ENCODE measurements around the gene MICU1. TPM values are rescaled to one million over a fixed set of nuclear protein-coding genes. Genes with fewer than 3 reads are reported as not detected.
"Not testable (repeated sequence)": the region's sequence is repeated elsewhere in the genome, so short reads cannot be mapped to it uniquely, and the experiment has no call there.

MICU1 gene
- total RNA-seq, 1 experiment from 2014 or later, result 44.7 TPM

DNA sequence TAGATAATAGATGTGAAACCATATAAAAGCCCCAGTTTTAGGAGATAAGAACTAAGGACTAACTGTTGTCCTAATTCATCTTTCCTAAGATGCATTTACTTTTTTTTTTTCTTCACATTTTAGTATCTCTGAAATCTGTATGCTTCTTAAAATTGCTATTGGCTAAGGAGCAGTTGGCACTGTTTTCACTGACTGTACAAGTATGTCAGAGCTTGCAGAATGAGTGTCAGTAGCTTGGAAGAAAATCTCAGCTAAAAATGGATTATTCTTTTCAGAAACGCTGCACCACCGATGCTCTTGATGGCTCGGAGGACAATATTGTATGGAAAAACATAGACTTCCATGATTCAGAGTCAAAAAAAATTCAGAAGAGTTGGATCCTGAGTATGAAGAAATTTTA lies 180.0 kb downstream of the MICU1 start:
- no peak for DNase-seq
- H3K9me3 ChIP-seq (replicated peaks), result peaks cover 3% of the 10 kb centered on the region; the same call in 1 of the 2 replicates
- H3K36me3 ChIP-seq, result no peaks in the 10 kb centered on the region; the same call in 1 of the 2 replicates
- H3K4me3 ChIP-seq, result no peak overlapping the region
- no peaks in the 10 kb centered on the region for H3K4me1 ChIP-seq
- H3K27me3 ChIP-seq, result no peaks in the 10 kb centered on the region
- no peak overlapping the region for H3K27ac ChIP-seq

GRCh38 chr10:72442969-72443368 lies 182.9 kb downstream of the MICU1 start:
- DNase-seq; H3K9me3 ChIP-seq (replicated peaks); H3K4me3 ChIP-seq; H3K27me3 ChIP-seq; H3K27ac ChIP-seq; H3K4me1 ChIP-seq; H3K36me3 ChIP-seq: not testable (repeated sequence)

- Histone ChIP-seq H3K36me3 (no peaks in the 10 kb centered on the region; the same call in 1 of the 2 replicates), H3K9me3 (replicated peaks) (no peaks in the 10 kb centered on the region), H3K4me3 (no peak overlapping the region), H3K4me1 (no peaks in the 10 kb centered on the region), H3K27ac (no peak overlapping the region), H3K27me3 (no peaks in the 10 kb centered on the region)
- DNase-seq, result no peak
These were observed 190.3 kb downstream of the MICU1 start for GRCh38 chr10:72435570-72435969.

- H3K27ac ChIP-seq; H3K27me3 ChIP-seq; H3K4me3 ChIP-seq; H3K9me3 ChIP-seq (replicated peaks); H3K36me3 ChIP-seq; DNase-seq; H3K4me1 ChIP-seq: not testable (repeated sequence)
These were observed 194.9 kb downstream of the MICU1 start for GRCh38 chr10:72430936-72431335.

- no peaks in the 10 kb centered on the region for H3K9me3 ChIP-seq (replicated peaks)
- H3K36me3 ChIP-seq, result no peaks in the 10 kb centered on the region; the same call in 1 of the 2 replicates
- no peak for DNase-seq
- H3K4me1 ChIP-seq, result peaks cover 6% of the 10 kb centered on the region
- no peak overlapping the region for H3K27ac ChIP-seq
- H3K27me3 ChIP-seq, result no peaks in the 10 kb centered on the region
- H3K4me3 ChIP-seq, result no peak overlapping the region
These were observed 195.9 kb downstream of the MICU1 start for GRCh38 chr10:72429931-72430330.

GRCh38 chr10:72426986-72427385 lies 198.9 kb downstream of the MICU1 start:
- H3K4me3 ChIP-seq, result no peak overlapping the region
- no peak overlapping the region for H3K27ac ChIP-seq
- H3K4me1 ChIP-seq, result peaks cover 6% of the 10 kb centered on the region
- no peaks in the 10 kb centered on the region for H3K27me3 ChIP-seq
- peak in 1 of 2 experiments; percentile 25 for DNase-seq
- H3K36me3 ChIP-seq, result peaks cover 5% of the 10 kb centered on the region
- H3K9me3 ChIP-seq (replicated peaks), result 0 out of 2 replicates have a peak, but pooled peaks cover 4% of the 10 kb centered on the region

- H3K4me1 ChIP-seq, result peaks cover 6% of the 10 kb centered on the region
- H3K4me3 ChIP-seq, result no peak overlapping the region
- H3K36me3 ChIP-seq, result peaks cover 5% of the 10 kb centered on the region
- no peaks in the 10 kb centered on the region for H3K27me3 ChIP-seq
- H3K27ac ChIP-seq, result peak overlapping the region; percentile 28
- 0 out of 2 replicates have a peak, but pooled peaks cover 5% of the 10 kb centered on the region for H3K9me3 ChIP-seq (replicated peaks)
- peak; percentile 33 to 70 for DNase-seq
These were observed 200.7 kb downstream of the MICU1 start for GRCh38 chr10:72425133-72425532.

DNA sequence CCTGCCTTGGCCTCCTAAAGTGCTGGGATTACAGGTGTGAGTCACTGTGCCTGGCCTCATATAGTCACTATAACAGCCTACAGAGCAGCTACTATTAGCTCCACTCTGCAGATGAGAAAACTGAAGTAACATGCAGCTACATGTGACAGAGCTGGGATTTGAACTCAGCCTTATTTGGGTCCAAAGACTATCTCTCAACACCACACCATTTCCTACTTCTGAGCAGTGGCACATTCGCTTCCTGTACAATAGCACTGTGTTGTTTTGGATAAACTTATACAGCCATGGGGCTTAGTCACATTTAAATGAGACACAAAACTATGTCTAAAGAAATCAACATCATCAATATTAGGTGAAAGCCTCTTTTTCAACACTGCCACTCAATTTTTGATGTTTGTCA lies 201.3 kb downstream of the MICU1 start:
- Histone ChIP-seq H3K36me3 (peaks cover 5% of the 10 kb centered on the region), H3K4me1 (peaks cover 6% of the 10 kb centered on the region), H3K4me3 (no peak overlapping the region), H3K27me3 (no peaks in the 10 kb centered on the region), H3K27ac (peak overlapping the region; percentile 28; the same call in 1 of the 2 replicates), H3K9me3 (replicated peaks) (0 out of 2 replicates have a peak, but pooled peaks cover 5% of the 10 kb centered on the region)
- peak in 1 of 2 experiments; percentile 12 for DNase-seq

DNA sequence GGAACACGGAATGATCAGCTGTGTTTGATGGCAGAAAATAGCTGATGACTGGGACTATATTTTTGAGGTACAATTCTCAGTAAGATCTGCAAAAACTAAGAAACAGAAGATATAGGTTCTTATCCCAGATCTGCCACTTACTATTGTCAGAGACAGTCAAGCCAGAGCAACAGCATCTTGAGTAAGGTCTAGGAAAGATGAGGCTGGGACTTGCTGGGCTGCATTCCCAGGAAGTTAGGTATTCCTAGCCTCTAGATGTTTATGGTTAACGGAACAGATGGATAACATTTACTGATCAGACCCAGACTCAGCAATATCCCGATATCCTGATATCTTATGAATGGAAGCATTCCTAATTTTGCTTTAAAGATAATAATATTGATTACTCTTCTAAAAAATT lies 202.5 kb downstream of the MICU1 start:
- H3K4me3 ChIP-seq, result no peak overlapping the region

GRCh38 chr10:72421885-72422540 lies 203.9 kb downstream of the MICU1 start:
- DNase-seq, result no peak
- H3K27me3 ChIP-seq, result no peaks in the 10 kb centered on the region

More for the DNA sequence above, 202.5 kb downstream of the MICU1 start:
- Histone ChIP-seq H3K4me1 (peaks cover 6% of the 10 kb centered on the region), H3K9me3 (replicated peaks) (0 out of 2 replicates have a peak, but pooled peaks cover 5% of the 10 kb centered on the region), H3K27me3 (no peaks in the 10 kb centered on the region), H3K36me3 (peaks cover 5% of the 10 kb centered on the region), H3K27ac (no peak overlapping the region)
- no peak for DNase-seq

GRCh38 chr10:72419241-72419640 lies 206.6 kb downstream of the MICU1 start:
- Histone ChIP-seq H3K9me3 (replicated peaks) (peaks cover 9% of the 10 kb centered on the region), H3K27me3 (no peaks in the 10 kb centered on the region), H3K27ac (no peak overlapping the region), H3K4me1 (peaks cover 5% of the 10 kb centered on the region; the same call in 1 of the 2 replicates), H3K36me3 (peaks cover 9% of the 10 kb centered on the region), H3K4me3 (no peak overlapping the region)
- DNase-seq, result no peak

More at GRCh38 chr10:72421885-72422540, 203.9 kb downstream of the MICU1 start:
- Histone ChIP-seq H3K4me1 (peaks cover 11% of the 10 kb centered on the region), H3K9me3 (replicated peaks) (0 out of 2 replicates have a peak, but pooled peaks cover 5% of the 10 kb centered on the region), H3K4me3 (no peak overlapping the region), H3K27ac (no peak overlapping the region), H3K36me3 (peaks cover 5% of the 10 kb centered on the region)

DNA sequence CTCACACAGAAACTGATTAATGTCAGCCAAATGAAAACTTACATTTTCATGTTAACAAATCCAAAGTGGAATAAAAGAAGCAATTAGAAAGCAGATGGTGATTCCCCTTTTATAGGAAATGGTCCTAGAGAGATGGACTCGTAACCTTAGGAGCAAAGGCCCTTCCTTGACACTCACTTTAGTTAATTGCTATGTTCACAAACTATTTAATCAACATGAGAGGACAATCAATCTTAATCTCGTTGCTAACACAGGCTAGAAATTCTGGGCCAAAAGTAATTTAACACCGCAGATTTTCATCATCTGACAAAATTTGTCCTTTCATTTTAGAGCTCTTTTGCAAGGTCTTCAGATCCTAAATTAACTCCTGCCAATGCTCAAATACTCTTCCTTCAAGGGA lies 207.2 kb downstream of the MICU1 start:
- no peak for DNase-seq
- Histone ChIP-seq H3K4me3 (no peak overlapping the region), H3K27ac (no peak overlapping the region), H3K9me3 (replicated peaks) (peaks cover 15% of the 10 kb centered on the region), H3K4me1 (peaks cover 5% of the 10 kb centered on the region; the same call in 1 of the 2 replicates), H3K36me3 (peaks cover 12% of the 10 kb centered on the region), H3K27me3 (no peaks in the 10 kb centered on the region)

DNA sequence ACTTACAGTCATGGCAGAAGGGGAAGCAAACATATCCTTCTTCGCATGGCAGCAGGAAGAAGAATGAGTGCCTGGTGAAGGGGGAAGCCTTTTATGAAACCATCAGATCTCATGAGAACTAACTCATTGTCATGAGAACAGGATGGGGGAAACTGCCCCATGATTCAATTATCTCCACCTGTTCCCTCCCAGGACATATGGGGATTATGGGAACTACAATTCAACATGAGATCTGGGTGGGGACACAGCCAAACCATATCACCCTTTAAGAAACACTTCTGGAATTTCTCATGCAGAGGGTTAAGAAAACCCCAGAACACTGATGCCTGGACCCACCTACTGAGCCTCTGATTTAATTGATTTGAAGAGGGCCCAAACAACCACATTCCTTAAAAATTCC lies 207.9 kb downstream of the MICU1 start:
- no peaks in the 10 kb centered on the region for H3K27me3 ChIP-seq
- H3K27ac ChIP-seq, result peak overlapping the region; percentile 4; the same call in 1 of the 2 replicates
- H3K4me3 ChIP-seq, result no peak overlapping the region
- H3K9me3 ChIP-seq (replicated peaks), result peaks cover 16% of the 10 kb centered on the region
- peaks cover 5% of the 10 kb centered on the region; the same call in 1 of the 2 replicates for H3K4me1 ChIP-seq
- H3K36me3 ChIP-seq, result peaks cover 17% of the 10 kb centered on the region
- peak; percentile 13 to 56 for DNase-seq

DNA sequence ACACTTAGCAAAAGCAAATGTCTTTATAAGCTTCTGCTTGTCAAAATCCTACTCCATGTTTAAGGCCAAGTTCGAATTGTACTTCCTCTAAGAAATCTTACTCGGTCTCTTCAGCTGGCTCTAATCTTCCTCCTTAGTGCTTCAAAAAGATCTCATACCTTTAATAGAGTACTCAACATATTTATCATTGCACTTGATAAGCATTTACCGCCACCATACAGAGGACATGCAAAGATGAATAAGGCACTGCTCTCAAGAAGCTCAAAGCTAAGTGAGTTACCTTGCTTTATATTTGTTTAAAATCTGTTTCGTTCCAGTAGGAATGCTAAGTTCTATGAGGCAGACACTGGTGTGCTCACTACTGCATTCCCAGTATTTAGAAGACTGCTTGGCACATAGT lies 209.2 kb downstream of the MICU1 start:
- Histone ChIP-seq H3K27me3 (no peaks in the 10 kb centered on the region), H3K4me1 (peaks cover 5% of the 10 kb centered on the region; the same call in 1 of the 2 replicates), H3K9me3 (replicated peaks) (peaks cover 14% of the 10 kb centered on the region), H3K4me3 (no peak overlapping the region), H3K27ac (no peak overlapping the region), H3K36me3 (peaks cover 12% of the 10 kb centered on the region)
- no peak for DNase-seq

- H3K4me3 ChIP-seq, result no peak overlapping the region
These were observed 211.2 kb downstream of the MICU1 start for GRCh38 chr10:72414642-72415041.

More at GRCh38 chr10:72414642-72415041, 211.2 kb downstream of the MICU1 start:
- Histone ChIP-seq H3K27ac (no peak overlapping the region), H3K4me1 (peaks cover 5% of the 10 kb centered on the region; the same call in 1 of the 2 replicates), H3K36me3 (peaks cover 12% of the 10 kb centered on the region), H3K27me3 (no peaks in the 10 kb centered on the region), H3K9me3 (replicated peaks) (peaks cover 15% of the 10 kb centered on the region)
- no peak for DNase-seq

Measured in SJCRH30 (cell line).